ENCODE data around the gene RABEP1. TPM values are rescaled to one million over a fixed set of nuclear protein-coding genes. Genes with fewer than 3 reads are reported as not detected.

RABEP1 gene
- total RNA-seq, 2 donors from 2014 or later: 32.2 to 32.8 TPM

DNA sequence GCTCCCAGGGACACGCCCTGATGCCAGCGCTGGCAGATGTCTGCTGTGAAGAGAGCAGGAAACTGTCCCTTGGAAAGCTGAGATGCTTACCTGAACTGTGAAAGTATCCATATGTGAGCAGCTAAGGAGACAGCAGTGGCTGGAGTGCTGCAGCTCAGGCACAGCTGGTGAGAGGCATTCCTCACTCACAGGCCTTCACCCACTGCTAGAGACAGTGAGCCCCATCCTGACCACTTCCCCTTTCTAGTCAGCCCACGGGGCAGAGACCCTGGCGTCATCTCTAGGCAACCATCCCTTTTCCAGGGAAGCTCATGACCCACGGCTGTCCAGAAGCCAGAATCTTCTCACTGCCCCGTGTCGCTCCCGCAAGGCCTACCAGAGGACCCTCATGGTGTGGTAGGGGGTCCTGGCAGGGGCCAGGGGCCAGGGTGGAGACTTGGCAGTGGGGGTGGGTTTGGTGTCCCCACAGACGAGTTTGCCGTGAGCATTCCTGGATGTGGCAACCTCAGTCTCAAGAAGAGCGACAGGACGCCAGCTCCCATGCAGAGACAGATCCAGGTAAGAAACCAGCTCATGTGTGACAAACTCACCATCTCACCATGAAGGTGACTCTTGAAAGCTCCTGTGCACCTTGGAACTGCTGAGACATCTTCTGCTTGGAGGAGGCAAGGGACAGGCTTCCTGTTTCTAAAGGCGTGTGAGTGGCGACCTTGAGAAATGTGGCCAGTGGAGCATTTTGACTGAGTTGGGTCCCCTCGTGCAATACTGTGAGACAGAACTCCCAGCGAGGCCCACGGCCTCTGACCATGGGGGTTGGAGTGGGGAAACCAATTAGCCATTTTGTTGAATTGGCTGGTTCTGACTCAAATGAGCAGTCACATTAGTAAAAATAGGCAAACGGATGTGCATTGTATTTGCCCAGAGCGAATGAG, 47.2 kb upstream of the RABEP1 start, which contains the start of gene SCIMP:
TSS of gene SCIMP (minus strand) at position 216 of the 932 bp plus-strand sequence. CDS start at position 111, 105 bp downstream.
- 94 to 98% methylated on average over 11 to 19 of the region's 19 CpGs for WGBS, 2 experiments (ENCODE audit: insufficient coverage in 1 of 2, insufficient read length in 1 of 2)
- Mint-ChIP-seq H3K36me3 (ENCODE audit: low read depth) (peaks cover 10% of the 10 kb centered on the region), H3K9me3 (no peaks in the 10 kb centered on the region), H3K27me3 (ENCODE audit: insufficient read depth) (peaks cover 18% of the 10 kb centered on the region), H3K27ac (no peak within 1 kb of the TSS), H3K4me1 (peaks cover 10% of the 10 kb centered on the region), H3K4me3 (no peak within 1 kb of the TSS)
- no peak for TF ChIP-seq CTCF (conservative IDR thresholded peaks at IDR 0.05)
- Histone ChIP-seq H3K36me3 (ENCODE audit: control insufficient read depth, insufficient read depth, low read length) (no peaks in the 10 kb centered on the region), H3K9me3 (ENCODE audit: control insufficient read depth, low read length) (peaks cover 3% of the 10 kb centered on the region), H3K27ac (ENCODE audit: low read depth, low read length) (no peak within 1 kb of the TSS), H3K27me3 (ENCODE audit: control insufficient read depth, insufficient read depth, low read length, poor library complexity, severe bottlenecking) (no peaks in the 10 kb centered on the region), H3K4me3 (ENCODE audit: low read length) (no peak within 1 kb of the TSS), H3K4me1 (ENCODE audit: control insufficient read depth, insufficient read depth, low read length) (no peaks in the 10 kb centered on the region), H3K9ac (ENCODE audit: extremely low read depth, low read length, poor library complexity, severe bottlenecking) (no peak within 1 kb of the TSS)
- DNase-seq: no peak

- H3K27me3 Mint-ChIP-seq (ENCODE audit: insufficient read depth): peaks cover 19% of the 10 kb centered on the region
- Histone ChIP-seq H3K4me3 (ENCODE audit: low read length) (no peak overlapping the region), H3K9me3 (ENCODE audit: control insufficient read depth, low read length) (peaks cover 2% of the 10 kb centered on the region), H3K9ac (ENCODE audit: extremely low read depth, low read length, poor library complexity, severe bottlenecking) (no peak overlapping the region), H3K36me3 (ENCODE audit: control insufficient read depth, insufficient read depth, low read length) (no peaks in the 10 kb centered on the region), H3K27me3 (ENCODE audit: control insufficient read depth, insufficient read depth, low read length, poor library complexity, severe bottlenecking) (no peaks in the 10 kb centered on the region), H3K27ac (ENCODE audit: low read depth, low read length) (no peak overlapping the region), H3K4me1 (ENCODE audit: control insufficient read depth, insufficient read depth, low read length) (no peaks in the 10 kb centered on the region)
- no peak overlapping the region for H3K27ac Mint-ChIP-seq
- DNase-seq: no peak
- peaks cover under 1% of the 10 kb centered on the region for H3K9me3 Mint-ChIP-seq
- peaks cover 6% of the 10 kb centered on the region for H3K36me3 Mint-ChIP-seq (ENCODE audit: low read depth)
- H3K4me3 Mint-ChIP-seq: no peak overlapping the region
- TF ChIP-seq CTCF (conservative IDR thresholded peaks at IDR 0.05): no peak
- H3K4me1 Mint-ChIP-seq: peaks cover 10% of the 10 kb centered on the region
- WGBS, 2 experiments (ENCODE audit: insufficient coverage in 1 of 2, insufficient read length in 1 of 2): 92% methylated on average over 2 to 3 of the region's 3 CpGs
These were observed 45.0 kb upstream of the RABEP1 start for GRCh38 chr17:5236938-5237540.

DNA sequence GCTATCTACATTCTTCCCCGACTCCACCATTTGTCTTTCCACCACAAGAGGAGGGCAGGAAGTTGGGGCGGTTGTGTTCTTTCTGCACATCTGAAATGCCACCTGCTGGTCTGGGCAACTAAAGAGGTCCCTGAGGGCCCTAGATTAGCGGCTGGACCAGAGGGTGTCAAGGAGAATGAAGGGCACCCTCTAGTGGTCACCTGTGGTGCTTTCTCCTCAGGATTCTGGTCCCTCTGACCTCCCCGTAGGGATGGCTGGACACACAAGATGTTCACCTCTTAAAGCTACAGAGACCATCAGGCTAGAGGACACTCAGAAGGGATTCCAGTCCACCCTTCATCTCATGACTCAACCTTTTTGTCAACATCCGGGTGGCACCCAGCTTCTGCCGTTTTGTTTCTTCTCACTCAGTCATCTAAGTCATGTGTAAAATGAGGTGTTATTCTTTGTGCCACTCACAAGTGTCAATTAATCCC, 44.5 kb upstream of the RABEP1 start:
- Mint-ChIP-seq H3K4me3 (no peak overlapping the region), H3K9me3 (peaks cover 2% of the 10 kb centered on the region), H3K27me3 (ENCODE audit: insufficient read depth) (peaks cover 19% of the 10 kb centered on the region), H3K36me3 (ENCODE audit: low read depth) (peaks cover 6% of the 10 kb centered on the region), H3K27ac (no peak overlapping the region), H3K4me1 (peaks cover 5% of the 10 kb centered on the region)
- DNase-seq: peak; percentile 94
- no peak overlapping the region for H3K4me3 ChIP-seq (ENCODE audit: low read length)
- 31 to 38% methylated on average over 2 to 6 of the region's 6 CpGs for WGBS, 2 experiments (ENCODE audit: insufficient coverage in 1 of 2, insufficient read length in 1 of 2)
- TF ChIP-seq CTCF (conservative IDR thresholded peaks at IDR 0.05): peak; percentile 94
- H3K9me3 ChIP-seq (ENCODE audit: control insufficient read depth, low read length): peaks cover 5% of the 10 kb centered on the region
- no peaks in the 10 kb centered on the region for H3K4me1 ChIP-seq (ENCODE audit: control insufficient read depth, insufficient read depth, low read length)
- no peaks in the 10 kb centered on the region for H3K27me3 ChIP-seq (ENCODE audit: control insufficient read depth, insufficient read depth, low read length, poor library complexity, severe bottlenecking)
- no peaks in the 10 kb centered on the region for H3K36me3 ChIP-seq (ENCODE audit: control insufficient read depth, insufficient read depth, low read length)
- no peak overlapping the region for H3K27ac ChIP-seq (ENCODE audit: low read depth, low read length)
- no peak overlapping the region for H3K9ac ChIP-seq (ENCODE audit: extremely low read depth, low read length, poor library complexity, severe bottlenecking)
